LNCAP (cell line): ENCODE measurements around the gene TRAF6.

Experiments used
- TF ChIP-seq, protein P1 (sequence below): fragments of 450-650 bp; IDR thresholded peaks from 2 replicates; pipeline ENCODE4 v1.5.1; 2017; ENCODE audit warnings: mild to moderate bottlenecking

Gene TRAF6

DNA sequence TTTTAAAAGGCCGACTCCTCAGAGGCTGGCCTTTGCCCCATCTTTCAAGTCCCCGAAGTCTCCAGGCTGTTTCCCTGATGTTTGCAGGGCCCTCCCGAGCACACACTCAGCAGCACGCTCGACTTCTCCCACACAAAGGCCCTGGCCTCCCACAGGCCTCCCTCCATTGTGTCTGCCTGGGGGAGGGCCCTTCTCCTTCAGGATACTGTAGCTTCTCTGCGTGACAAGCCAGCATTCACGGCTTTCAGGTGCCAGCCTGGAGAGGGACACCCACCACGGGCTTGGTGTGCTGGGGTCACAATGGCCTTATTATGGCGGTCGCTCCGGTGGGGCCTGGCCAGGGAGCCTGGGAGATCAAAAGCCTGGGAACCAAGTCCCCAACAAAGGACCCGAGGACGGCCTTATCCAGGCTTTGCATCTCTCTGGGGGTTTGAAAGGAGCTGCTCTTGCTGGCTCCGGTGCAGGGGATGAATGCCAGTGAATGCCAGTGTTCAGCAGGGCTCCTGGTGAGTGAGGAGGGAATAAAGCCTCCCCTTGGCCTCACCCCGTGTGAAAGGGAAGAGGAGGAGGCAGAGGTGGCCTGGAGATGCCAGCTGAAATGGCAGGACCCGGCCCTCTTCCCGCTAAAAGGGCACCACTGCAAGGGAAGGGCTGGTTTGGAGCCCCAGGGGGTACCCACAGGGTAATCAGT is 55.0 kb downstream of the TRAF6 start:
- TF ChIP-seq, protein P1, sequence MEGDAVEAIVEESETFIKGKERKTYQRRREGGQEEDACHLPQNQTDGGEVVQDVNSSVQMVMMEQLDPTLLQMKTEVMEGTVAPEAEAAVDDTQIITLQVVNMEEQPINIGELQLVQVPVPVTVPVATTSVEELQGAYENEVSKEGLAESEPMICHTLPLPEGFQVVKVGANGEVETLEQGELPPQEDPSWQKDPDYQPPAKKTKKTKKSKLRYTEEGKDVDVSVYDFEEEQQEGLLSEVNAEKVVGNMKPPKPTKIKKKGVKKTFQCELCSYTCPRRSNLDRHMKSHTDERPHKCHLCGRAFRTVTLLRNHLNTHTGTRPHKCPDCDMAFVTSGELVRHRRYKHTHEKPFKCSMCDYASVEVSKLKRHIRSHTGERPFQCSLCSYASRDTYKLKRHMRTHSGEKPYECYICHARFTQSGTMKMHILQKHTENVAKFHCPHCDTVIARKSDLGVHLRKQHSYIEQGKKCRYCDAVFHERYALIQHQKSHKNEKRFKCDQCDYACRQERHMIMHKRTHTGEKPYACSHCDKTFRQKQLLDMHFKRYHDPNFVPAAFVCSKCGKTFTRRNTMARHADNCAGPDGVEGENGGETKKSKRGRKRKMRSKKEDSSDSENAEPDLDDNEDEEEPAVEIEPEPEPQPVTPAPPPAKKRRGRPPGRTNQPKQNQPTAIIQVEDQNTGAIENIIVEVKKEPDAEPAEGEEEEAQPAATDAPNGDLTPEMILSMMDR, result no peak

DNA sequence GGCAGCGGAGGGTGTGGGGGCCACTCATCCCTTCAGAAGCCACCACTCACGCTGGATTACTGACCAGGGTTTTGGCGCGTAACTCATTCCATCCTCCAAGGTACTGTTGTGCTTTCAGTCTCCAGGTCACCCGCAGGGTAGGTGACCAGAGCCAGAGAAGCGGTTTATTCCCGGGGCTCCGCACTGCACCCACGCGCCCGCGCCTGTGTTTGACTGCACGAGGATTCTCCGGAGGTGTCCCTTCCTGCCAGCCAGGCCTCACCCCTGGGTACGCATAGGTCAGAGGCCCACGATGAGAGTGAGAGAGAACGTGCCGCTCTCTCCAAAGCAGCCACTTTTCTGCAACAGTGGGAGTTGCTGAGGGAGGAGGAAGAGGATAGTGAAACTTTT is 55.5 kb downstream of the TRAF6 start:
- TF ChIP-seq, protein P1, result no peak

DNA sequence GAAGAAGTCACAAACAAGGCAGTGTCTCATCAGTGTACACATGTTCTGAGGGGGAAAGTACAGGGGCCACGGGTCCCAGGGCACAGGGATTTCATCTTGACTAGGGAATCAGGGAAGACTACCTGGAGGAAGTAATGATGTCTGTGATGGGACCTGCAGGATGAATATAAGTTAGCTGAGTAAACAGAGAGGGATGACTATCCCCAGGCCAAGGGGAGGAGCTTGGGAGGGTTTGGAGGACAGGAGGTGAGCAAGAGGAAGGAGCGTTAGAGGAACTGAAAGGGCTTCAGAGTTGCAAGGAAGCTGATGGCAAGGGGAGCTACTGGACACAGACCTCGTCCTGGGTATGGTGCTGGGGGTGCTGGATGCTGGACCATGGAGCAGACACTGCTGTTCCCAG is 56.4 kb downstream of the TRAF6 start:
- TF ChIP-seq, protein P1, result no peak

DNA sequence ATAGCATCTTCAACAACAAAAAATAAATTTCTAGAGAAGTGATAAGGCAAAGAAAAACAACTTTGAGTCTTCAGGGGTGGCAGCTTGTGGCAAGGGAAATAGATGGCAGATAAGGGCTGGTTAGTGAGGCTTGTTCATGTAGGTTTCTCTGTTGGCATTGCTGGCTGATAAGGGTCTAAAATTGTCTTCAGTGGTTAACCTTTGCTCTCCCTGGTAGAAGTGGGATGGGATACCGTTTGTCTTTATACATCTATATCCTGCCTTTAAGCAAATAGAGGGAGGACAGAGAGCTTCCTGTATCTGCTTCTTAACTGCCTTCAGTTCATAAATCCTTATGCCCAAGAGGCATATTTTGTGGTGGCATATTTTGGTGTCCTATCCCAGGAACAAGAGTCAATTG is 57.1 kb downstream of the TRAF6 start:
- TF ChIP-seq, protein P1, result no peak

DNA sequence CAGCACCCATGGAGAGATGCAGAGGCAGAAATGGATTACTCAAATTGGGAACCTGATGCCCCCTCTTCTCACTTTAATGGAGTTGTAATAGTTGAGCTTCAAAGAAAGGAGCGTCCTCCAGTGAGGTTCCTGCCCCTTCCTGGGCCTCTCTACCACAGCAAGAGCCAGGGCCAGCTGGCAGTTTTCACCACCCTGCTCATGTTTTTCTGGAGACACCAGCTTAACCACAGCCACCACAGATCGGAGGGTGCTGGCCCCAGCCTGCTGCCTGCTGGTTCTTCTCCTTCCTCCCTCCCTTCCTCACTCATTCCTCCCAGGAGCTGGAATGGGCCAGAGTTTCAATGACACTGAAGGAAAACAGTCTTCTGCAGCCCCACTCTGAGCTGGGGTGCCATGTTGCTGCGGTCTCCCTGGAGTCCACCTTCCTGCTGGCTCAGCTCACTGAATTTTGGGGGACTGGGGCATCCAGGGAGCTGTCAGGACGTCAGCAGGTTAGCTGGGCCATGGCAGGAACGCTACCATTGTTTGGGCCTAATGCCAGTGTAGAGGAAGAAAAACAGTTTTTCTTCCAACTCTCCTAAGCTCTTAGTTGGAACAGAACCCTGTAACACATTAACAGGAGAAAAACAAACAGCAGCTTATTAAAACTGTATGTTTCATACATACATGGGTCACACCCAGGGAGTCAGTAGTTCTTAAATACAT is 57.7 kb downstream of the TRAF6 start:
- TF ChIP-seq, protein P1, result no peak

DNA sequence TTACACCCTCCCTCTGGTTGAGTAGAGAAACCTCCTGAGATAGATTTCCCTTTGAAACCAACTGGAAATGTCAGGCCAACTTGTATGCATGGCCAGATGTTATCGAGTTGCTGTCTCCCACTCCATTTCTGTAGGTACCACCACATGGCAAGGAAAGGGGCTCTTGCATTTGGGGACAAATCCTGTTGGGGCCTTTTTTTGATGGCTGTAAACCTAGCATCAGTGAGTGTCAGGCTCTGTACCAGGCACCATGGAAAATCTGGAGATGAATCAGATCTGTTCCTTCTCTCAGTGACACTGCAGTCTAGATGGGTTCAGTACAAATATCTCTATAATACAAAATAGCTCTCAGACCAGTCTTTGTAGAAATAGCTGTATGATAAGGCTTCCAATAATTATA is 58.4 kb downstream of the TRAF6 start:
- TF ChIP-seq, protein P1, result no peak

DNA sequence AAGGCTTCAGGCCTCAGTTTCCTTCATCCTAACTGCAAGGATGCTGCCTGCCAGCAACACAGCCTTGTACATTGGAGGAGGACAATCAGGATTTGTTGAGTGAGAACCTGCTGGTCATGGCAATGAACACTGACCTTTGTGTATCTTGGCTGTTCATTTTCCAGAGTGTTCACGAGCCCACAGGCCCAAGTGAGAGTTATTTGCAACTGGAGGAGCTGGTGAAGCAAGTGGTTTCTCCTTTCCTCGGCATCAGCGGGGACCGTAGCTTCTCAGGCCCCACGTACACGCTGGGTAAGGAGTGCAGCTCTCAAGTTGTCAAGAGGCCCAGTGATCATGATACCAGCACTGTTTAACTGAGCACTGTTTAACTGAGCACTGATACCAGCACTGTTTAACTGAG is 59.0 kb downstream of the TRAF6 start:
- TF ChIP-seq, protein P1, result no peak
